HG03378 (cell line): ENCODE data around the gene AIRE.
"Not testable (repeated sequence)": the region's sequence is repeated elsewhere in the genome, so short reads cannot be mapped to it uniquely, and the experiment has no call there.

Experiments used
- ATAC-seq: cut with Tn5 transposase; IDR thresholded peaks from one replicate; pipeline ENCODE4 v1.9.1; 2021; ENCODE audit warnings: mild to moderate bottlenecking, moderate library complexity; ENCODE audit not compliant: unreplicated experiment

The AIRE gene

DNA sequence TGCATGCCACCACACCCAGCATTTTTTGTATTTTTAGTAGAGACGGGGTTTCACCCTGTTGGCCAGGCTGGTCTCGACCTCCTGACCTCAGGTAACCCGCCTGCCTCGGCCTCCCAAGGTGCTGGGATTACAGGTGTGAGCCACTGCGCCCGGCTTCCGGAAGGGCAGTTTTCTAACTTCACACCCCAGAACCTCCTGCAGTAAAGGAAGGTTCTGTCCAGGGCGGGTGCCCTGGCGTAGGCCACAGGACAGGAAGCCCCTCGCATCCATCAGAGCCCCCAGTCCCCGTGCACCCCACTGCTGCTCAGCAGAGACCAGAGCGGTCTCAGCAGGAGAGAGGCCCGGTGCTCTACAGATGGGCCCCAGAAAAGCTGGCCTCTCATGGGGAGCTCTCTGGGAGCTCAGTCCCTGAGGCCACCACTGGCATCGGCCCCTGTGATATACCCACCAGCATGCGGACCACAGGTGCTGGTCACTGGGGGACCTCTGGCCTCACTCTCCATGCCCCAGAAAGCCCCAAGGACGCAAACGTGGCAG, 19.9 kb upstream of the AIRE start:
- ATAC-seq = no peak

GRCh38 chr21:44267655-44268142, 18.0 kb upstream of the AIRE start:
- ATAC-seq = no peak

DNA sequence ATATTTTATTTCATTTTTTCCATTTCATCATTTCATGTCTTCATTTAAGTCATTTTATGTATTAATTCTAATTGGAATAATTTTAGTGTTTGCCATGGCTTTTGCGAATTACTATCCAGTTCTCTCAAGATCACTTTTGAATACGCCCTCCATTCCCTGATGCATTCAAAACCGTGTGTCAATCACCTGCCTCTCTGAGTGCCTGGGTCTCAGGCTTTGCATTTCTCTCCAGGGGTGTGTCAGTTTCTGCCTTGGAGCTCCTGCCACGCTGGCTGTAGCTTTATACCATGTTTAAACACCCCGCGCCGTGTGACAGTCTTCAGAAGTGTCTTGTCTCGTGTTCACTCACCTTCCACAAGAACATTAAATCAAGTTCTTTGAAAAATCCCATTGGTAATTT, 16.6 kb upstream of the AIRE start:
- ATAC-seq = no peak

- no peak for ATAC-seq
Observed at GRCh38 chr21:44271558-44272283, 14.0 kb upstream of the AIRE start.

DNA sequence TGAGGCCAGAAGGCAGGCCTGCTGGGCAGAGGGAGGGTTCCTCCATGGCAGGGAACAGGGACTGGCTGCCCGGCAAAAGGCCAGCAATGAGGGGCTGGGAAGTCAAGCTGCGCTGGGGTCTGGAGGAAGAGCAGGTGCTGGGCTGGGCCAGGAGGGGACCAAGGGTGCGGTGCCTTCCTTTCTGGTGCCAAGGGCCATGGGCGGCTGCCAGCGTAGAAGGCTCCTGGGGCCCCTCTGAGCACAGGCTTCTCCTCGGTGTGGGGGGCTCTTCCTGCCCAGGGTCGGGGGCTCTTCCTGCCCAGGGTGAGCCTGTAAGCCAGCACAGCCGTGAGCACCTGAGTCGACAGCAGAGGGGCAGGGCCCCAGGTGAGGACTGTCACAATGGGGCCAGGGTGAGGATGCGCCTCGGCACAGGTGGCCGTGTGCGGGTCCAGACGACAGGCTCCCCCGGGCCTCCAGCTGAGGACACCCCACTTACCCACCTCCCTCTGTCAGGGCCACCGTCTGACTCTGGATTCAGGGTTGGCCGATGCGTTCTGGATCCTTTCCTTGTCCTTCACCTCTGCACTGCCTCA, 13.3 kb upstream of the AIRE start:
- ATAC-seq = no peak

- no peak for ATAC-seq
Observed at GRCh38 chr21:44273046-44273445, 12.6 kb upstream of the AIRE start.

DNA sequence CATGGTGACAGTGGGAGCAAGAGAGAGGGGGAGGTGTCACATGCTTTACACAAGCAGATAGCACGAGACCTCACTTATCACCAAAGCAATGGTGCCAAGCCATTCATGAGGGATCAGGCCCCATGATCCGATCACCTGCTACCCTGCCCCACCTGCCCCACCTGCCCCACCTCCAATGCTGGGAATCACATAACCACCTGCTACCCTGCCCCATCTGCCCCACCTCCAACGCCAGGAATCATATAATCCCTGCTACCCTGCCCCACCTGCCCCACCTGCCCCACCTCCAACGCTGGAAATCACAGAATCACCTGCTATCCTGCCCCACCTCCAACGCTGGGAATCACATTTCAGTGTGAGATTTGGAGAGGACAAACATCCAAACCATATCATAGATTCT, 10.6 kb upstream of the AIRE start:
- ATAC-seq = no peak

- no peak for ATAC-seq
Observed at GRCh38 chr21:44279354-44280260, 6.1 kb upstream of the AIRE start.

- no peak for ATAC-seq
Observed at GRCh38 chr21:44281801-44282200, 3.9 kb upstream of the AIRE start.

GRCh38 chr21:44282370-44282769, 3.3 kb upstream of the AIRE start:
- no peak for ATAC-seq

DNA sequence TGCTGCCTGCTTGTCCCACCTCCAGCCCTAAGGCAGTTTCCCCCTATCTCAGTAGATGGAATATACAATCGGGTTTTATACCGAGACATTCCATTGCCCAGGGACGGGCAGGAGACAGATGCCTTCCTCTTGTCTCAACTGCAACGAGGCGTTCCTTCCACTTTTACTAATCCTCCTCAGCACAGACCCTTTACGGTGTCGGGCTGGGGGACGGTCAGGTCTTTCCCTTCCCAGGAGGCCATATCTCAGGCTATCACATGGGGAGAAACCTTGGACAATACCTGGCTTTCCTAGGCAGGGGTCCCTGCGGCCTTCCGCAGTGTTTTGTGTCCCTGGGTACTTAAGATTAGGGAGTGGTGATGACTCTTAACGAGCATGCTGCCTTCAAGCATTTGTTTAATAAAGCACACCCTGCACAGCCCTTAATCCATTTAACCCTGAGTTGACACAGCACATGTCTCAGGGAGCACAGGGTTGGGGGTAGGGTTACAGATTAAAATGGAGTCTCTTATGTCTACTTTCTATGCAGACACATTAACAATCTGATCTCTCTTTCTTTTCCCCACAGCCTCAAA, 2.4 kb upstream of the AIRE start:
- ATAC-seq = not testable (repeated sequence)

DNA sequence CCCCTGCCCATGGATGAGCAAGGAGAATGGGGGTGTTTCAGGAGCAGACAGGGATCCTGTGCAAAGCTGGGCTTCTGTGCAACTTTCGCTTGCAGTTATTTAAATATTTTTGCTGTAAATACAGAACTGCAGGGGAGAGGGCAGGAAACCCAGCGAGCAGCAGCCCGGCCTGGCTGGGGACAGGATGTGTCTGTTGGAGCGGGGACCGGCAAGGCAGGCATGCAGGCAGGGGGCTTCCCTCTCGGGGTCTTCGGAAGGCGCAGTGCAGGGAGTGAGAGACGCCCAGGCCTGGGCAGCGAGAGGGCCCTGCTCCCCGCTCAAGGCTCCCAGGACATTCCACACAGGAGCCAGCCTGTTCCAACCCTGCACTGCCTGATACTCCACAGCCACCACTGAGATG, 1.7 kb upstream of the AIRE start:
- no peak for ATAC-seq

GRCh38 chr21:44286086-44286715, 525 bp downstream of the AIRE start:
- ATAC-seq = no peak

GRCh38 chr21:44286716-44287632, 1.3 kb downstream of the AIRE start:
- no peak for ATAC-seq

DNA sequence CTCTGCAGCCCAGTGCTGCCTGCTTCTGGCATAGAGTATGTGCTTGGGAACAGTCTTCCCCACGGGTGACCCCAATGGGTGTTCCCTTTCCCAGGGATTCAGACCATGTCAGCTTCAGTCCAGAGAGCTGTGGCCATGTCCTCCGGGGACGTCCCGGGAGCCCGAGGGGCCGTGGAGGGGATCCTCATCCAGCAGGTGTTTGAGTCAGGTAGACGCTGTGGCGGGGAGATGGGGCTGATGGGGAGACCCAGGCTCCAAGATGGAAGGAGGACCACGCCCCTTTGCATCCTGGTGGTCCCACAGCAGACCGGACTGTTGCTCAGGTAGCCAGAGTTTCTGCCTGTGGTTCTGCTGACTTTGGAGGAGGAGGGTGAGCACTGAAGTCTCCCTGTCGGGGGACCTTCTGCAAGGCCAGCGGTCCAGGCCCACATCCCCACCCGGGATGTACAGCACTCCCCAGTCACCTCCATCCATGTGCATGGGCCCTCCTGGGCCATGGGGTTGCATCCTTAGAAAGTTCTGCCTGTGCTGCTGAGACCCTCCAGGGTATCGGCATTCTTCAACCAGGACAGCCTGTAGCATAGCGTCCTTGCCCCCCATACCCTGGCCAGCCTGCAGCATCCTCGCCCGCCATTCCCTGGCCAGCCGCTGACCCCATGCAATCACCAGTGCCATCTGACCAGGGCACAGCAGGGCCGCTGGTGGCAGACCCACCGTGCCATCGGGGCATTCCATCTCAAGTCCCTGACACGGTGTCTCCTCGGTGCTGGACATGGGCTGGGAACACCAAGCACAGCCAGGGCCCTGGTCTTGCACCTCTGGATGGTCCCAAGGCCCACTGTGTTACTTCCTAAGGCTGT, 2.8 kb downstream of the AIRE start:
- ATAC-seq = no peak

- ATAC-seq = no peak
Observed at GRCh38 chr21:44289381-44290010, 3.8 kb downstream of the AIRE start.

DNA sequence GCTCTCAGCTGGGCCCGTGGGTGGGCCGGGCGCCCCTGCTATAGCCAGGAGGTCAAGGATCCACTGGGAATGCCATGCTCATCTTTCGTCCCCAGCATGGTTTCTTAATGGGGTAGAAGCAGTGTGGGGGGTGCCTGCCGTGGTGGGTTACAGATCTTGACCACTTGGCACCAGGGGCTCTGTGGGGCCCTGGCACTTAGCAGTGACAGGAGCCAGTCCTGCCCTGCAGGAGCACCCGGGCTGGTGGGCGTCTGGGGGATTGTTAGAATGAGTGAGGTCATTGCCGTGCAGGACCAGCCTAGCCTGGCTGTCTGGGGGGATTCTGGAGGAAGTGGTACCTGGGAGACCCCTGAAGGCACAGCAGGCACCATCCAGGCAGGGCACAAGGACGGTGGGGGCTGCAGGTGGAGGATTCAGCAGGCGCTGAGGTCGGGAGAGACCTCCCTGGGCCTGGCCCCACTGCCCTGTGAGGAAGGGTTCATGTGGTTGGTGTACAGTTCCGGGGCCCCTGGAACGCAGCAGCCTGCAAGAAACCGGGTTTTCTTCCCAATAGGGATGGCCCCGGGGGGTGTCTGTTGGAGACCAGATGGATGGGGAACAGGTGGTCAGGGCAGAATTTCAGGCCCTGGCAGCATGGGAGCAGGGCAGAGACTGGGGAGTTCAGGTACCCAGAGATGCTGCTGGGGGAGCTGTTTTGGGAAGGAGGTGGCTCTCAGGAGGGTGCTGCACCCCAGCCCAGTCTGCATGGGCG, 4.8 kb downstream of the AIRE start:
- no peak for ATAC-seq
